ENCODE results near the gene TTC13.

The TTC13 gene

GRCh38 chr1:230867101-230867902 is 111.4 kb downstream of the TTC13 start:
- no peak for DNase-seq

GRCh38 chr1:230866171-230867070 is 112.2 kb downstream of the TTC13 start:
- no peak for DNase-seq

DNA sequence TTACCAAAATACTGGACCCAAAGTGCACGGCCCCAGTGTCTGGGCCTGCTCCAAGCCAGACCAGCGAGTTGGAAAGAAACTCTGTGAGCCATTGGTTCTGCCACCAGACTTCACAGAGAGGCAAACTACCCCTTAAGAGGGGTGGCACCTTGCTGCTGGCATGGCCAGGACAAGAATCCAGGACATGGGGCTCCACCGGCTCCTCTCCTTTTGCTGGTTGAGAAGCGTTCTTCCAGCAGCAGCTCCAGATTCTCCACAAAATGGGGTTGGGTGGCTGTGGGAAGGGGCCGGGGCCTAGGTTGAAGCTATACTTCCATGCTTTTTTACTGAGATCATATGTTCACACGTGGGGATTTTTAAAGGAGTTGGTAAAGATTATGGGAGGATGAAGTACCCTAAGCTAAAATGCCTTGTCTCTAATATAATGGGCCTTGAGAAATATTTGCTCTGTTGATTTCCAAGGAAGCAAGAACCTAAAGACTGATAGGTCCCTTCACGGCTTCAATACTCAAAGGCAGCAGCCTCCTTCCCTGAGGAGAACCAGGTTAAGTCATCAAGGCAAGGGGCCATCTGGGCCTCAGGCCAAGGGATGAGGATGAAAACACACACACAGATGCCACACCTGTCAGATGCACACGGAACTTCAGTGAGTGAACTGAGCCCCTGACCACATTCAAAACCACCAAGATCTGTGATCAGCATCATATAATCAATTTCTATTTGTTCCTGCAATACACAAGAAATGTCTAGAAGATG is 113.4 kb downstream of the TTC13 start:
- DNase-seq = no peak

- no peak for DNase-seq
These were observed 114.2 kb downstream of the TTC13 start for GRCh38 chr1:230864441-230864840.

DNA sequence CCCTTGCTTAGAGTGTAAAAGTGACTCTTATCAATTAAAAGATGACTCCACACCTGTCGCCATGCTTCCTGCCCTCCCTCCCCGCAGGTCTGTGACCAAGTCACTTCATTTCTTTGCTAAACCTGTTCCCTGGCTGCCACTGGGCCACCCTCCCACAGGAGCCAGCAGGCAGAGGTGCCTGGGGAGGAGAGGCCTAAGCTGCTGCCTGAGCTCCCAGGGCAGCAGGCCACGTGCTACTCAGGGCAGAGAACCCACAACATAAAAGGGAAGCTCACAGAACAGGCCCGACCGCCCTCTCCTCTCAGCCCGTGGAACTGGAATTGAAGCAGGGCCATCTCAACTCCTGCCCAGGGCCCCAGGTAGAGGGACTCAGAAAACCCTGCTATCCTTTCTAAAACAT is 115.2 kb downstream of the TTC13 start:
- no peak for DNase-seq

DNA sequence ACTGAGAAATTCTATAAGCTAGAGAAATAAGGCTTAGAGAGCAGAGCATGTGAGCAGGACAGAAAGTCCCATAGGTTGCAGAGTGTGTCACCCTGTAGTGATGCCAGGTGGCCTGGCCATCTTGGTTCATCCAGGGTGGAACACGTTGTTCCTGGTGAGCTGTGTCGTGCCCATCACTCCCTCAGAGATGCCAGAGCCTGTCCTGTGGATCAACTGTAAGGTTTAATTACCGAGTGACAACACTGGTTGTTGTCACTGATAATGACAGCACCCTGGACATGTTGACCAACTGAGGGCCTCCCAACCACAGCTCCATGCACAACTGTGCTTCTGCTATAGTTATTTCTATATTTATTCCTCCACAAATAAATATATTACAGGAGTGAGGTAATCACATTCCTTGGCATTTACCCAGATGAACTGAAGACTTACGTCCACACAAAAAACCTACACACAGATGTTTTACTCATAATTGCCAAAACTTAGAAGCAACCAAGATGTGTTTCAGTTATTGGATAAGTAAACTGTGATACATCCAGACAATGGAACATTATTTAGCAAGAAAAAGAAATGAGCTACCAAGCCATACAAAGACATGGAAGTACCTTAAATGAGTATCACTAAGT is 116.6 kb downstream of the TTC13 start:
- no peak for DNase-seq

- DNase-seq = no peak
These were observed 117.2 kb downstream of the TTC13 start for GRCh38 chr1:230861489-230861888.

GRCh38 chr1:230860617-230861384 is 117.9 kb downstream of the TTC13 start:
- no peak for DNase-seq

DNA sequence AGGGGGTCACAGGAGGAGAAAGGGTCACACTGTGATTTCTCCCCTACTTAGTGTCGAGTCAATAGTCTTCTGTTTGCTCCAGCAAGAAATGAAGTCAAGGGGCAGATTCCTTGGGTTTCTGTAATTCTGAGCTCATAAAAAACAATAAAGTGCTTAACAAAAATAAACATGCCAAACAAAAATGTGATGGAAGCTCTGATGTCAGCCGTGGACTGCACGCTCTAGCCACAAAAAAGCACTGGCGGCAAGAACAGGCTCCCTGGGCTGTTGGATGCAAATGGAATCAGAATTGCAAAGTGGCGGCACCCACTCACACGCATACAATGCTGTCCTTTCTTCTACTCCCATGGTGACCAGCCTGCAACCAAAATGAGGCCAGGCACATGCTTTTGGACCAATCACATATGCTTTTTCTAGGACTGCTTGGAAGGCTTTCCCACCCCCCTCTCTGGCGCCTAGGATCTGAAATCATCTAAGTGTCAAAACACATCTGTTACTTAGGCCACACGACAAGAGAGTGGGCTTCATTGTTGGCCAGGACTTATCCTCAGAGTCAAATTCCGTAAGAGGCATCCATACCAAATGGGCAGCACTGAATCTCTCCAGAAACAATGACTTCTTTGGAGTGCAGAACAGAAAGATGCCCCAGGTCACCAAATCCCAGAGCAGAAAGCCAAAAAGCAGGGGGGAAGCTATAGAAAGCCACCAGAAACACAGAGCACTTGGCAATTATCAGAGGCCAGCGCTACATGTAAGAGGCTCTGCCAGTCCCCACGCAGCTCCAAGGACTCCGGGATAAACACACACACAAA is 119.5 kb downstream of the TTC13 start:
- no peak for DNase-seq

- DNase-seq = no peak
These were observed 120.3 kb downstream of the TTC13 start for GRCh38 chr1:230858236-230858820.

DNA sequence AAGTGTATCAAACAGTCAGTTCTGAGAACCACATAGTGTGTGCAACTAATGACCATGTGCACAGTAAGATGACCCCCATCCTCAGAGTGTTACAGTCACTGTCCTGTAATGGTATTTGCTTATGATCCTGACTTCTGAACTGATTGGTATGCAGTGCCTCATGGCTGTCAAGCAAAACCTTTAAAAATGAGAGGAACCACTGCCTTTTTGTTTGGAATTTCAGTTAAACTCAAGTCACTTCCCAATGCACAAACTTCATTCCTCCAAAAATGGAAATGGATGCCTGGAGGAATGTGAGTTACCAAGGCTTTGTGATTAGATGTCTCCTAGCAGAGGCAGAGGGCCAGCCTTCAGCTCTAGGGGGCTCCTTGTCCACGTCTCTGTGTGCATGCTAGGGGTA is 120.8 kb downstream of the TTC13 start:
- DNase-seq = no peak

DNA sequence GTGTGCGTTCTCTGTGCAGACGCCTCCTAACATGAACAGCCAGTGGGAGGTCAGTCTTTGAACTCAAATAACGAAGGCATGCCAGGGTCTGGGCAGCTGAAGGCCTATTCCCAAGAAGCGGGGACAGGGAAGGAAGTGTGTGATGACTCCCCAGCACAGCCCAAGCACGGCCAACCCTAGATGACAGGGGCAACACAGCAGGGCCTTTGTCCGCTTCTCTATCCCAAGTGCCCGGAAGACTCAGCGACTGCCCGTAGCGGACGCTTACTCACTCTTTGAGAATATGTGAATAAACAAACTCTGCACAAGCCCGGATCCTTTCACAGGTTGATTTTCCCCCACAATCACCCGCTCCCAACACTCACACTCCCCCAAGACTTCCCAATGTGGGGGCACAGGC is 121.6 kb downstream of the TTC13 start:
- DNase-seq = no peak
